NCI-H146 (cell line): Measurements from ENCODE around the gene SERPINC1.
"Not testable (repeated sequence)": the region's sequence is repeated elsewhere in the genome, so short reads cannot be mapped to it uniquely, and the experiment has no call there.

ENCODE experiments used
- DNase-seq: peaks from one replicate; lab custom pipeline; 2025; lab: John Stamatoyannopoulos, UW

The SERPINC1 gene

GRCh38 chr1:173917149-173917548 lies at the start of gene SERPINC1:
SERPINC1 (minus strand) TSS chr1:173917327; CDS start chr1:173917259, 68 bp downstream.
- DNase-seq, result no peak

- DNase-seq, result not testable (repeated sequence)
These were observed 48.8 kb upstream of the SERPINC1 start for GRCh38 chr1:173965896-173966295.

GRCh38 chr1:173963477-173963876 lies 46.4 kb upstream of the SERPINC1 start:
- DNase-seq, result no peak

GRCh38 chr1:173960625-173961024 lies 43.5 kb upstream of the SERPINC1 start:
- no peak for DNase-seq

- no peak for DNase-seq
These were observed 37.1 kb upstream of the SERPINC1 start for GRCh38 chr1:173954179-173954578.

- DNase-seq, result no peak
These were observed 31.5 kb upstream of the SERPINC1 start for GRCh38 chr1:173948594-173948993.

GRCh38 chr1:173946380-173946921 lies 29.3 kb upstream of the SERPINC1 start:
- DNase-seq, result no peak

GRCh38 chr1:173937062-173937461 lies 19.9 kb upstream of the SERPINC1 start:
- no peak for DNase-seq

GRCh38 chr1:173934440-173934839 lies 17.3 kb upstream of the SERPINC1 start:
- DNase-seq, result no peak

- not testable (repeated sequence) for DNase-seq
These were observed 13.4 kb upstream of the SERPINC1 start for GRCh38 chr1:173930541-173930940.

GRCh38 chr1:173925306-173926242 lies 8.4 kb upstream of the SERPINC1 start:
- no peak for DNase-seq

GRCh38 chr1:173920861-173921260 lies 3.7 kb upstream of the SERPINC1 start:
- no peak for DNase-seq

- DNase-seq, result no peak
These were observed 737 bp upstream of the SERPINC1 start for GRCh38 chr1:173917635-173918493.

- no peak for DNase-seq
These were observed 460 bp downstream of the SERPINC1 start for GRCh38 chr1:173916667-173917066.

GRCh38 chr1:173915596-173915995 lies 1.5 kb downstream of the SERPINC1 start:
- DNase-seq, result no peak

- peak; percentile 6 for DNase-seq
These were observed 2.7 kb downstream of the SERPINC1 start for GRCh38 chr1:173914366-173914871.

- no peak for DNase-seq
These were observed 4.0 kb downstream of the SERPINC1 start for GRCh38 chr1:173913111-173913510.

- no peak for DNase-seq
These were observed 13.1 kb downstream of the SERPINC1 start for GRCh38 chr1:173903827-173904531.

GRCh38 chr1:173900992-173901391 lies 16.1 kb downstream of the SERPINC1 start:
- no peak for DNase-seq

GRCh38 chr1:173900427-173900826 lies 16.7 kb downstream of the SERPINC1 start:
- DNase-seq, result no peak

- DNase-seq, result no peak
These were observed 22.9 kb downstream of the SERPINC1 start for GRCh38 chr1:173894189-173894588.

- no peak for DNase-seq
These were observed 23.5 kb downstream of the SERPINC1 start for GRCh38 chr1:173893611-173894010.
